Stimulated activated CD8-positive, alpha-beta memory T cell treated with anti-CD3 and anti-CD28 coated beads, Interleukin-12 subunit alpha, Interleukin-12 subunit beta, amount 100 ng/mL, for 24 hours (primary cell): ENCODE measurements around the gene SEMA4A.
"Not testable (repeated sequence)": the region's sequence is repeated elsewhere in the genome, so short reads cannot be mapped to it uniquely, and the experiment has no call there.

Experiments used
- DNase-seq: peaks from one replicate; pipeline ENCODE4 v3.0.0-alpha.2; 2020; ENCODE audit errors: extremely low read depth

SEMA4A gene

DNA sequence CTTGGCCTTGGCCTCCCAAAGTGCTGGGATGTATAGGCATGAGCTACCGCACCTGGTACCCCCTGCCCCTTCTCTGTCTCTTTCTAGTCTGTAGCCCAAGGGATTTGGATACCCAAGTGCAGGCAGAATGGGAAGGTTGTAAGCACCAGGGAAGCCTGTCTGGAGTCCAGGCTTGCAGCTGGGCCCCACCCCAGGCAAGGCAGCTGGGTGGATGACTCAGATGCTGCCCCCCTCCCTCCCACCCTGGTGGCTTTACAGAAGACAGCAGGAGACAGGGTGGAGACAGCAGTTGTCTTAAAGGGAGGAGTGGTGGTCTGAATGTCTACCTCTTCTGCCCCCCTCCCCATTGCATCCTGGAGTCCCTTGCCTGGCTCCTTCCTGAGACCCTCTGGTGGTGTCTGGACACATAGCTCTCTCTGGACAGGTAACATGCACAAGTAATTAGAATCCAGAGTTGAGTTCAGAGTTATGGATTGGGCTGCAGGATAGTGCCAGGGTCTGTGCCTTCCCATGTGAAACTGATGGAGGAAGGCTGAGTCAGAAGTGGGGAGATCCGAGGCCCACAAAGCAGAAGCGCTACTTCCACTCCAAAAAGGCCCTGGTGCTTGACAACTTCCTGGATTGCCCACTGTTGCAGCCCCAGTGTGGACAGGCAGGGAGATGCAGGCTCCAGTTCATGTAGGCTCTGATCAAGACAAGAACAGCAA, 33.7 kb upstream of the SEMA4A start:
- no peak for DNase-seq

DNA sequence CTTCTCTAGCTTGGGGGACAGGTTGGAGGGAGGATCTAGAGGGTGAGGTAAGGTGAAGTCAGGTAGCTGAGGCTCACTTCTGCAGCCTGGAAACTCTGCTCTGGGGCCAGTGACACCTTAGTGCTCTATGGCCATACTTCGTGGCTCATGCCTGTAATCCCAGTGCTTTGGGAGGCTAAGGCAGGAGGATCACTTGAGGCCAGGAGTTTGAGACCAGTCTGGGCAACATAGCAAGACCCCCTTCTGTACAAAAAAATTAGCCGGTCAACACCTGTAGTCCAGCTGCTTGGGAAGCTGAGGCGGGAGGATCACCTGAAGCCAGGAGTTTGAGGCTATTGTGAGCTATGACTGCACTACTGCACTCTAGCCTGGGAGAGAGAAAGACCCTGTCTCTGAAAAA, 33.1 kb upstream of the SEMA4A start:
- DNase-seq: no peak

DNA sequence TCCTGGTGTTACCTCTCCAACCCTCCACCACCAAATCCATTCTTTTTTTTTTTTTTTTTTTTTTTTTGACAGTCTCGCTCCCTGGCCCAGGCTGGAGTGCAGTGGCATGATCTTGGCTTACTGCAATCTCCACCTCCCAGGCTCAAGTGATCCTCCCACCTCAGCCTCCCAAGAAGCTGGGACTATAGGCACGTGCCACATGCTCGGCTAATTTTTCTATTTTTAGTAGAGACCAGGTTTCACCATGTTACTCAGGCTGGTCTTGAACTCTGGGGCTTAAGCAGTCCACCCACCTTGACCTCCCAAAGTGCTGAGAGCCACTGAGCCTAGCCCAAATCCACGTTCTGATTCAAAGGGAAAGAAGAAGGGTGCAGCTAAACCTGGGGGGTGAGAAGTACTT, 32.4 kb upstream of the SEMA4A start:
- not testable (repeated sequence) for DNase-seq

DNA sequence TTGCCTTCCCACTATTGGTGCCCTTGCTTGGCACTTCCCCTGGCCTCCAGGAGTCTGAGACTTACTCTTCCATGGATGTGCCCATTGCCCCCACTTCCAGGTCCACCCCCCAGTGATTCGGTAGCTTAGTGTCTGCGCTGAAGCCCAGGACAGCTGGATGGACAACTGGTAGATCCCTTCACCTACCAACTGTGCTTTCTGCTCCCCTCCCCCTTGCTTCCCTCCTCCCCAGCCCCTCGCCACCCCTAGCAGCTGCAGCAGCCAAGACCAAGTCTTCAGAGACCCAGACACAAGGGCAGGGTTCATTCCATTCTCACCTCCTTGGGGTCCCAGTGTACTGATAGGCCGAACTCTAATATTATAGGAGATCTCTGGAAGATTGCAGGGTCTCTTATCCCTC, 31.9 kb upstream of the SEMA4A start:
- no peak for DNase-seq

DNA sequence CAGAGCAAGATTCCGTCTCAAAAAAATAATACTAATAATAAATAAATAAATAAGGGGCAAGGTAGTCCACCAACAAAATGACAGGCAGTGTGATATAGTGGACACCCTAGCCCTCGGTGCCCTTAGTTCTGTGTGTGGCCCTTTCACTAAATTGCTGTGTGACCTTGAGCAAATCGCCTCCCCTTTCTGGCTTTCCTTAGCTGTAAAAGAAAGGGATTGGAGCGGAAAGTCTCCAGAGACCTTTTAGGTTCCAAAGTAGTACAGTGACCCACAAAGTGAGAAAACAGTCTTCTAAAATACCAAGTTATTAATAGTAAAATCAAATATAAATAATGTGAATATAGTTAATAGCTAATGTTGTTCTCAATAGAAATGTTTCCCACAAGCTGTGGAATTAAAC, 31.3 kb upstream of the SEMA4A start:
- no peak for DNase-seq

DNA sequence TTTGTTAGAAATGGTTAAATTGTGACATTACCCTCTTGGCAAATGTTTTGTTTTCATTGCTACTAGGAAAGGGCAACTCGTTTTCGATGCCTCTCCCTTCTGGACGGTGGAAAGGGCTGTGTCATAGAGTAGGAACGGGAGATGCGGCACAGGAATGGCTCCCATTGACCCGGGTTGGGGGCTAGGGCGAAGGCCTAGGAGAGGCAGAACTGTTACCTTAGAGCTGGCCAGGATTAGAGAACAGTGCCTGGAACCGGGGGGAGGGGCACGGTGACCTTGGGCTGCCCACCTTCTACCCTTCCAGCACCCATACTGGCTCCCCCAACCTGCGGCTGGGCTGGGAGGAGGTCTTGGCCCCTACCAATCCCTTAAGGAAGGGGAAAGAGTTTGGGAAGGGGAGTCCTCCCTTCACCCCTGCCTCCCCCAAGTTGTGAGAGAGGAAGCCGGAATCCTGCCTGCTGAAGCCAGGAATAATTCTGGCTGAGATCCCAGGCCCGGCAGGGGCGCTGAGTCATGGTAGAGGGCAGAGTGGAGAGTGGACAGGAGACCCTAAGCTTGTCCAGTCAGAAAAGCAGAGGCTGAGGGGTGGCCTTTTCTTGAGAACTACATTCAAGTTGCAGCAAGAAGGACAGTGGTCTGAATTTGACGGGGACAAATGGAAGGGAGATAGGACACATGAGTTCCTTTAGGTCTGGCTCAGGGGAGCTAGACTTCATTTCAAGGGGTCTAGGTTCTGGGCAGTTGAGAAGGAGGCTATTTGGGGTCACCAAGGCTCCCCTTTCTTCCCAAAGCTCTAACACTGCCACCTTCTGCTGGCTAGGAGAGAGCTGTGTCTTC, 30.6 kb upstream of the SEMA4A start:
- no peak for DNase-seq

DNA sequence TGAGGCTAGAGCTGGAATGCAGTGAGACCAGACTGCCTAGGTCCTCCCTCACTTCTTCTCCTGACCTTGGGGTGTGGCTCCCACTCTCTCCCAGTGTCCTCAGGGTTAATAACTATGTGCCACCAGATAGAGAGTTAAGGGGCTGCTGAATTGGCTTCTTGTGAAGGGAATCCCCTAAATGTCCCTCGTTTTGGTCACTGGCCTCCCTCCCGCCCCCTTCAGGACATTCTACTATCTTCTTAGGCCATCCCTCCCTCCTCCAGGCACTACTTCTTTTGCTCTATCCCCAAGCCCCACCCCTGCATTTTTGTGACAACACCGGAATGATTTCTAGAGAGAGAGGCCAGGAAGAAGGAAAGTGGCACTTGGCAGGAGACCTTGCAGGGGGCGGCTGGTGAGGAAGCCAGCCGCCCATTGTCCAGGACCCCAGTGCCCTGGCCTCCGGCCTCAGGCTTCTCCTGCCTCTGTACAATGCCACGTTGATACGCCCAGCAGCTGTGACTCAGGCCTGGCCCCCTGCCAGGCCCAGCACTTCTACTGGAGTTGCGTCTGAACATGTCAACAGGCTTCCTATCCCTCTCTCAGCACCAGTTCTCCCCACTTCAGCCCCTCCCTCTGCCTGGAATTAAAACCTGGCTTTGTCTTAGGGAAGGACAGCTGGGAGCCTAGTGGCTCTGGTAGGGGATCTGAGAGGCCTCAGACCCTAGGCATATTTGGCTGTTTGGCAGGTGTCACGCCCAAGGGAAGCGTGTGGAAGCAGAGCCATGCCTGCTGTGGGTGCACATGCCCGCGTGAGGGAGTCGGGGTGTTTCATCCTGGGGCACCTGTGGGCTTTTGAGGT, 29.8 kb upstream of the SEMA4A start:
- no peak for DNase-seq

DNA sequence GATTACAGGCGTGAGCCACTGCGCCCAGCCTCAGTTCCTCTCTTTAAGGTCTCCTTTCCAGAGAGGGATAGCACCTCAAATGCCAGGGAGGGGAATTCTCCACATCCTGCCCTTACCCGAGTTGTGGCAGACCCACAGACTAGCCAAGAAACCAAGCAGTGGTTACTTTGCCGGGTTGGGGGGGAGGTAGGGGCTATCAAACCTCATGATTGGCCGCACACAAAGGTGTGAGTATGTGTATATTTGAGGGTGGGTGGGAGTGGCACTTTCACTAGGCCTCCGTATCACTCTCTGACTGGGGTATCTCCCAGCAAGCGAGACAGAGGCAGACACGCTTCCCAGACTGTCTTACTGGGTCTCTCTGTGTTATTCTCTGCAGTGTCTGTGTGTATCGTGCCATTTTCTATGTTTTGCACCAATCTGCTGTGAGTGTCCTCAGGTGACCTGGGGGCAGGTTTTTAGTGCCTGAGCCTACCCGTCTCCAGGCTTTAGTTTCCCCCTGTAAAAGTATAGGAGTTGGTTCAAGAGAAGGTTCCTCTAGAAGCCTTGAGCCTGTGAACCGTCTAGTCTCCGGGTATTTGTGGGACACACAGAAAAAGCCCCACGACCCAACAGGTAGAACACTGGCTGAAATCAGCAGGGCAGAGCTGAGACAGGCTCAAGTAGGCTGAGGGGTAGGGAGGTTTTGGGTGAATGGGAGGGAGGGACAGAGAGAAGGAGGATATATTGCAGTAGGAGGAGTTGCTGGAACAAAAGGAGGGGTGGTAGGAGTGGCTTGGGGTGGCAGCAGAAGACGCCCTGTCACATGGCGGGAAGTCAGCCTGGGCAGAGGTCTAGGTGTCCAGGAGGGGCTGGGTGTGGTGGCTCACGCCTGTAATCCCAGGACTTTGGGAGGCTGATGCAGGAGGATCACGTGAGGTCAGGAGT, 28.6 kb upstream of the SEMA4A start:
- DNase-seq: no peak

DNA sequence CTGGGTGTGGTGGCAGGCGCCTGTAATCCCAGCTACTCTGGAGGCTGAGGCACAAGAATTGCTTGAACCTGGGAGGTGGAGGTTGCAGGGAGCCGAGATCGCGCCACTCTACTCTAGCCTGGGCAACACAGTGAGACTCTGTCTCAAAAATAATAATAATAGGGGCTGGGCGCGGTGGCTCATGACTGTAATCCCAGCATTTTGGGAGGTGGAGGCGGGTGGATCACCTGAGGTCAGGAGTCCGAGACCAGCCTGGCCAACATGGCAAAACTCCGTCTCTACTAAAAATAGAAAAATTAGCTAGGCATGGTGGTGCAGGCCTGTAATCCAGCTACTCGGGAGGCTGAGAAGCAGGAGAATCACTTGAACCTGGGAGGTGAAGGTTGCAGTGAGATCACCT, 27.8 kb upstream of the SEMA4A start:
- DNase-seq: not testable (repeated sequence)

DNA sequence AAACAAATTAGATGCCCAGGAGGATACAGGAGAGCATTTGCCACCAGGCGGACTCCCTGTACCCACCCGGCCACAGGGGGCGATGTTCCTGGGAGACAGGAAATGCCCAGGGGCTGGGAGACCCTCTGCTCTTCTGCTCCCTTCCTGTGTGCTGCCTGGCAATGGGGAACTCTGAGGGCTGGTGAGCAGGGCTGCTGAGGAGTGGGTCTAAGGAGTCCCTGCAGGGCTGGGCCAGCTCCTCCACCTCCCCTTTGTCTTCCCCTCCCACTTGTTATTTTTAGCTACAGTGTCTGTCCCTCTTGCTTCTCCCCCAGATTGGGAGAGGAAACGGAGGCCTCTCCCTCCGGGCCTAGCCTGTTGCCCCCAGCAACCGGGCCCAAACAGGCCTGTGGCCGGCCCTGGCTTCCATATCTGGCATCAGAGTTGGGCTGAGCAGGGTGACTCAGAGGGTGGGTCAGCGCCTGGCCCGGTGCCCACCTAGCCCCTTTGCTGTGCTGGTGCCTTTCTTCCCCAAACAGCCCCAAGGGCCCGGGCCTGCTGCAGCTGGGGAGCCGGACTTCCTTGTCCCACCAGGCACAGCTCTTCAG, 27.2 kb upstream of the SEMA4A start:
- DNase-seq: no peak

DNA sequence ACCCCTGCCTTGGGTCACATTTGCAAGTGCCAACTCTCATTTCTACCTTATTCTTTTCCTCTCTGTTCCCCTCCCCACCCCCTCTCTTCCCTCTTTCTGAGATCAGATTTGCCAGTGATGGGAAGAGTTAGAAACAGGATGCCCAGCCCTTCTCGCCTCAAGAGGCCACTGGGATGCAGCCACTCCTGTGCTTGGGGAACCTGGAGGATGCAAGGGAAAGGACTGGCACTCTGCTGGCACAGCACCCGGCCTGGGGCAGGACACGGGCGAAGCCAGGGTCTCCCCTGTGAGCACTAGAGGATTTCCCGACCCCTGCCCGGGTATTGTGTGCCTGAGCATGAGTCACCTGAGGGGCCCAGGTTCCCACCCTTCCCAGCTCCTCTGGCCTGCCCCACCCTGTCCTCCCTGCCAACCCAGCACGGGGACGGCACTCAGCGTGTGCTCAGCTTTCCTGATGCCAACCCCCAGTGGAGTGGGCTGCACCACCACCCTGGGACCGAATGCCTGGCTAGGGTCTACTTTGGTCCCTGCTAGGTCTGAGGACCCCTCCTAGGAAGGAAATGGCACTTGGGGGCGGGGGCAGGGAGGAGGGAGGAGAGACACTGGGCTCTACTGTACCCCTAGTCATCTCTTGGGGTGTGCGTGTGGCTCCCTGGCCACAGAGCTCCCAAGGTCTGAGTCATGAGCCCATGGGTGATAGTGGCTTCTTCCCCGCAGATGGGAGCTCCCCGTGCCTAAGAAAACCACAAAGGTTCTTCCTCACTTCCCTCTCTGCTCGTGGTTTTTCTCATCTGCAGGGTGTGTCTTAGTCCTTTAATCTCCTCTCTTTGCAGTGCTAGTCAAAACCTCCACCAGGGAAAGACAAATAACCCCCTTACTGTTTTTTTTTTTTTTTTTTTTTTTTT, 26.5 kb upstream of the SEMA4A start:
- peak; percentile 59 for DNase-seq

DNA sequence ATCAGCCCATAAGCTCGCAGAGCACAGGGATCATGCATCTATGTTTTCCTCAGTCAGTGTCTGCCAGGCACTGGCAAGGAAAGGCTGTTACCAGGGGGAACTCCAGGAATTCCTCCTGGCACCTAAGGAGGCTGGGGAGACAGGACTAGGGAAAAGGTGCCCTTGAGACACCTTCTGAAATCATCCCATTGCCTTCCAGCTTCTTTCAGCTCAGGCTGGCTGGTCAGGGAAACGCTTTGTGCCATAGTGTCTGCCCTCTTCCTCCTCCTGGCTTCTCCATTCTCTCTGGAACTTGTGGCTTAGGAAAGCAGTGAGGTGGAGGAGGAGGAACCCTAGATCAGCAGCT, 25.1 kb upstream of the SEMA4A start:
- DNase-seq: no peak

DNA sequence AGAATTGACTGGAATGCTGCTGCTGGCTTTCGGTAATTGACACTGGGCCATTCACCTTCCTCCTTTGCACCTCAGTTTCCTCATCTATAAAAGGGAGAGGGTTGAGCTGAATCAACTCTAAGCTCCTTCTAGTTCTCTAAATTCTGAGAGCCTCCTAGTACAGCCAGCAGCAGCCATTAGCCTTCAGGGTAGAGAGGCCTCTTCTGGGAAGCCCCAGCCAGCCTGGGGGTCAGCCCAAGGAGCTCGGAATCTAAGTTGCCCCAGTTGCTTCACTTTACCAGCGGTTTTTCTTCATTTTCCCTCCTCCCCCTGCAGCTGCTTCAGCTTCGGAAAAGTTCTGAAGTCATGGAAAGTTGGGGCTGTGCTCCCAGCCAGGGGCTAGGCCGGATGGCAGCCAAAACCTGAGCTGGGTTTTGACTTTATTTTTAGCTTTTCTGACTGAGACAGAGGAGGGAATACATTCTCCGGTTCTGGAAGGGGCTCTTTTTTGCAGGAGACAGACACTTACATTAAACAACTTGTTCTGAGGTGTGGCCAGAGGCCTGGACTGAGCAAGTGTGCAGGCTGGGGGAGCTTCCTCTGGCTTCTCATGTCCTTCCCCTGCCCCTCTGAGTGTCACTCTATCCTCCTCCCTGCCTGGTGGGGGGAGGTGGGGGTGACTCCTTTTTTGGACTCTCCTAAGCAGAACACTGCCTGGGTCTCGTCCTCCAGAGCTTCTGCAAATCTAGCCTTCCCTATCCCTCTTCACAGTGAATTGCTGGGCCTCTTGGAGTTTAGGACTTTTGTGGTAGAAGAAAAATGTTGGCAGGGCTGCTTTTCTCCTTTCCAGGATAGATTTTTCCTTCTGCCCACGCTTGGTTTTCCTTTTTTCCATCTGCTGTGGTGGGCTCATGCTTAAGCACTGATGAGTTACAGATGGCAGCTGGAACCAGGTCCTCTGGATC, 24.5 kb upstream of the SEMA4A start:
- no peak for DNase-seq

DNA sequence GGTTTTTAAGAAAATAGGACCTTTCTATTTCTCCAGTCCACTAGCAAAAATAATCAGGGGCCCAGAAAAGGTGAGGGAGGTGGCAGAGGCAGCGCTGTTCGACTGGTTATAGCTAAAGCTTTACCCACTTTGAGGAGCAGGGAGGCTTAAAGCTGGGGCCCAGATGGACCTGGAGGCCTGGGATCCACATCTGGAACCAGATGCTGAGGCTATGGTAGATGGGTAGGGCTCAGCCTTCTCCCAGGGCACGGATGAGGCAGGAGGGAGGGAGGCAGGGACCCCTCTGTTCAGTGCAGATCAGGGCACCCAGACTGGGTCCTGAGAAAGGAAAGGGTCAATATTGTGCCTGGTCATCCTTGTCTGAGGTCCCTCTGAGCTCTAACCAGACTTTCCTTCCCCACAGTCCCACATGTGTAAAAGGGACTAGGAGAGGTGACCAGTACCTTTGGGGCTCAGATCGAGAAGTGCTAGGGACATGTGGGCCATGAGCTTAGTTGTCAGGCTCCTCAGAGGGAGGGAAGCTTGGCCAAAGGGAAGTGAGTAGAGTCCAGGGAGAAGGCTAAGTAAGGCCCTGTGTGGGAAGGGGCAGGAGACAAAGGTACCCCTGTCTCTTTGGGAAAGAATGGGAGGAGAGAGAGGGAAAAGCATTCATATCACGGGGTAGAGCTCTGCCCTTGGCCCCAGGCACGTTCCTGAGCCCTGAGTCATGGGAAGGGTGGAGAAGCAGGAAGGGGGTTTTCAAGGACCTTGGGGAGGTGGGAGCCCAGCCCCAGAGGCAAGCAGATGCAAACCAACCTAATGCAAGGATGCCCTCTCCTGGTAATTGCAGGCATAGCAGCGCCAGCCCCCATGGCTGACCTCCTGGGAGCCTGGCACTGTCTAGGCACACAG, 23.5 kb upstream of the SEMA4A start:
- no peak for DNase-seq

DNA sequence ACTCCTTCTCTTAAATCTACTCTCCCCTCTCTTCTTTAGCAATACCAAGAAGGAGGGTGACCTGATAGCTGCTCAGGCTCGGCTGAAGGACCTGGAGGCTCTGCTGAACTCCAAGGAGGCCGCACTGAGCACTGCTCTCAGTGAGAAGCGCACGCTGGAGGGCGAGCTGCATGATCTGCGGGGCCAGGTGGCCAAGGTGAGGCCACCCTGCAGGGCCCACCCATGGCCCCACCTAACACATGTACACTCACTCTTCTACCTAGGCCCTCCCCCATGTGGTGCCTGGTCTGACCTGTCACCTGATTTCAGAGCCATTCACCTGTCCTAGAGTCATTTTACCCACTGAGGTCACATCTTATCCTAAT, 22.8 kb upstream of the SEMA4A start:
- no peak for DNase-seq

DNA sequence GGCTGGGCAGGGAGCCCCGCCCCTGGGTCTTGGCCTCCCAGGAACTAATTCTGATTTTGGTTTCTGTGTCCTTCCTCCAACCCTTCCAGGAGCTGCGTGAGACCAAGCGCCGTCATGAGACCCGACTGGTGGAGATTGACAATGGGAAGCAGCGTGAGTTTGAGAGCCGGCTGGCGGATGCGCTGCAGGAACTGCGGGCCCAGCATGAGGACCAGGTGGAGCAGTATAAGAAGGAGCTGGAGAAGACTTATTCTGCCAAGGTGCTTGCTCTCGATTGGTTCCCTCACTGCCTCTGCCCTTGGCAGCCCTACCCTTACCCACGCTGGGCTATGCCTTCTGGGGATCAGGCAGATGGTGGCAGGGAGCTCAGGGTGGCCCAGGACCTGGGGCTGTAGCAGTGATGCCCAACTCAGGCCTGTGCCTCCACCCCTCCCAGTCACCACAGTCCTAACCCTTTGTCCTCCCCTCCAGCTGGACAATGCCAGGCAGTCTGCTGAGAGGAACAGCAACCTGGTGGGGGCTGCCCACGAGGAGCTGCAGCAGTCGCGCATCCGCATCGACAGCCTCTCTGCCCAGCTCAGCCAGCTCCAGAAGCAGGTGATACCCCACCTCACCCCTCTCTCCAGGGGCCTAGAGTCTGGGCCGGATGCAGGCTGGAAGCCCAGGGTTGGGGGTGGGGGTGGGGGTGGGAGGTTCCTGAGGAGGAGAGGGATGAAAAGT, 18.5 kb upstream of the SEMA4A start:
- no peak for DNase-seq
